Neuronal stem cell (in vitro differentiated cells): ENCODE measurements around the gene UTS2B.

Experiments used
- DNase-seq: peaks from one replicate; pipeline ENCODE4 v3.0.0-alpha.2; 2013; ENCODE audit warnings: low spot score
- H2AFZ ChIP-seq: one replicate; pipeline ENCODE4 v1.6.1; 2013; ENCODE audit warnings: mild to moderate bottlenecking, low read length, inconsistent platforms
- H2AK5ac ChIP-seq: 2 replicates; pipeline ENCODE4 v1.6.1; 2013; ENCODE audit warnings: low read depth, mild to moderate bottlenecking, inconsistent platforms, low read length, moderate library complexity, mixed read lengths
- H2BK120ac ChIP-seq: 2 replicates; pipeline ENCODE4 v1.6.1; 2013; ENCODE audit warnings: low read depth, mild to moderate bottlenecking, inconsistent platforms, low read length, moderate library complexity, mixed read lengths
- H2BK12ac ChIP-seq: one replicate; pipeline ENCODE4 v1.6.1; 2013; ENCODE audit warnings: low read length, inconsistent platforms
- H2BK15ac ChIP-seq: 2 replicates; pipeline ENCODE4 v1.6.1; 2013; ENCODE audit warnings: mild to moderate bottlenecking, low read length, inconsistent platforms, mixed read lengths
- H2BK5ac ChIP-seq: one replicate; pipeline ENCODE4 v1.6.1; 2013; ENCODE audit warnings: inconsistent platforms, mild to moderate bottlenecking, low read length, moderate library complexity
- H3K14ac ChIP-seq: one replicate; pipeline ENCODE4 v1.6.1; 2013; ENCODE audit warnings: low read length, inconsistent platforms
- H3K18ac ChIP-seq: 2 replicates; pipeline ENCODE4 v1.6.1; 2013; ENCODE audit warnings: low read length, inconsistent platforms
- H3K23ac ChIP-seq: 2 replicates; pipeline ENCODE4 v1.6.1; 2013; ENCODE audit warnings: low read depth, mild to moderate bottlenecking, mixed read lengths, low read length, inconsistent platforms; ENCODE audit not compliant: poor library complexity
- H3K27ac ChIP-seq: replicated peaks from 3 replicates; pipeline ENCODE4 v1.5.1; 2013; ENCODE audit warnings: low read length, inconsistent platforms
- H3K27me3 ChIP-seq, 3 experiments: 2 replicates each; pipeline ENCODE4 v1.6.1; 2013; ENCODE audit warnings: low read length in 3 of 3, mild to moderate bottlenecking in 2 of 3, inconsistent platforms in 1 of 3, low read depth in 1 of 3, mixed read lengths in 1 of 3, moderate library complexity in 1 of 3; ENCODE audit not compliant: control insufficient read depth in 3 of 3, insufficient read depth in 3 of 3
- H3K36me3 ChIP-seq, 2 donors: replicated peaks in 1 of 2; 2 replicates each; pipeline ENCODE4 v1.6.1; 2013; ENCODE audit warnings: low read length in 2 of 2; ENCODE audit not compliant: control insufficient read depth in 2 of 2, insufficient read depth in 2 of 2
- H3K4ac ChIP-seq: 2 replicates; pipeline ENCODE4 v1.6.1; 2013; ENCODE audit warnings: inconsistent platforms, mild to moderate bottlenecking, low read length, moderate library complexity
- H3K4me1 ChIP-seq, 2 donors: 1 replicate in 1 of 2; 2 replicates in 1 of 2; pipeline ENCODE4 v1.6.1; 2013; ENCODE audit warnings: low read length in 2 of 2, low read depth in 1 of 2; ENCODE audit not compliant: control insufficient read depth in 2 of 2, insufficient read depth in 1 of 2
- H3K4me2 ChIP-seq: one replicate; pipeline ENCODE4 v1.6.1; 2013; ENCODE audit warnings: mild to moderate bottlenecking, low read length, inconsistent platforms; ENCODE audit not compliant: insufficient read depth, poor library complexity, severe bottlenecking
- H3K4me3 ChIP-seq, 2 donors: 2 replicates each; pipeline ENCODE4 v1.5.1; 2013; ENCODE audit warnings: low read length in 2 of 2, mild to moderate bottlenecking in 2 of 2, inconsistent platforms in 1 of 2, moderate library complexity in 1 of 2
- H3K79me1 ChIP-seq: one replicate; pipeline ENCODE4 v1.6.1; 2013; ENCODE audit warnings: low read depth, mild to moderate bottlenecking, inconsistent platforms, low read length, moderate library complexity
- H3K9ac ChIP-seq: one replicate; pipeline ENCODE4 v1.6.1; 2013; ENCODE audit warnings: mild to moderate bottlenecking, low read depth, low read length, inconsistent platforms; ENCODE audit not compliant: poor library complexity
- H3K9me3 ChIP-seq, 2 donors: replicated peaks in 1 of 2; 2 replicates each; pipeline versions ENCODE3 to v1.6.1; 2013; ENCODE audit warnings: low read length in 2 of 2, mild to moderate bottlenecking in 2 of 2, inconsistent platforms in 1 of 2, low read depth in 1 of 2, mixed read lengths in 1 of 2, moderate library complexity in 1 of 2; ENCODE audit not compliant: control insufficient read depth in 2 of 2, insufficient read depth in 1 of 2
- H4K8ac ChIP-seq: one replicate; pipeline ENCODE4 v1.6.1; 2013; ENCODE audit warnings: low read depth, mild to moderate bottlenecking, inconsistent platforms, low read length, moderate library complexity
- H4K91ac ChIP-seq: one replicate; pipeline ENCODE4 v1.6.1; 2013; ENCODE audit warnings: low read length, low read depth, mild to moderate bottlenecking, inconsistent platforms; ENCODE audit not compliant: poor library complexity
- WGBS, 2 donors: extraction: QIAGEN DNeasy Blood & Tissue Kit; methylation state at CpG; one replicate each; pipeline ENCODE4 v1.1.7; 2013; ENCODE audit warnings: missing lambda C conversion rate in 2 of 2, mixed read lengths in 1 of 2; ENCODE audit not compliant: insufficient read length in 2 of 2, insufficient replicate concordance in 1 of 2; ENCODE audit errors: extremely low coverage in 2 of 2; 5-methylcytosine and 5-hydroxymethylcytosine counted together

UTS2B gene

DNA sequence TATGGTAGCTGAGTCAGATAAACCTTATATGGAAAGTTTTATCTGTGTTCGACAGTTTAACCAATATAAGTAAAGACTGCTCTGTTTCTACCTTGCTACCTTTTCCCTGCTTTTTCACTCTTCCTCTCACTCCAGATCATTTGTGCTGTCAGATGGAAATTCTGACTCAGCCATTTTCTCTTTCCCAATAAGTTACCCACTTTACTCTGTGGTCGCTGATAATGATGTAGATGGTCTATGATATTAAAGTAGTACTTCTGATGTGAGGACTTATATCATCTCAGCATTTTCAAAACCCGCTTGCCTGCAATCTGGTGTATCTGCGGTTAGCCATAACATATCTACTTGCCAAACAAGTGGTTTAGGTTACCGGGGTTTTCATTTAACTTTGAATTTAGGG is 15.0 kb upstream of the UTS2B start:
- no peak overlapping the region for H2AFZ ChIP-seq
- H3K18ac ChIP-seq, result no peak overlapping the region
- no CpG with 5 or more reads among the region's 5 CpGs for WGBS, 2 donors
- no peak overlapping the region for H2BK120ac ChIP-seq
- H3K4me2 ChIP-seq, result no peak overlapping the region
- no peak overlapping the region for H3K4ac ChIP-seq
- no peak for DNase-seq
- no peak overlapping the region for H3K27ac ChIP-seq
- H3K23ac ChIP-seq, result no peak overlapping the region
- peaks cover 0 to 1% of the 10 kb centered on the region in 2 donors for H3K4me1 ChIP-seq
- no peak overlapping the region for H2AK5ac ChIP-seq
- H2BK12ac ChIP-seq, result no peak overlapping the region
- H3K27me3 ChIP-seq, result no peaks in the 10 kb centered on the region
- H3K9ac ChIP-seq, result no peak overlapping the region
- no peak overlapping the region for H3K14ac ChIP-seq
- H3K36me3 ChIP-seq, result no peaks in the 10 kb centered on the region
- no peak overlapping the region for H2BK5ac ChIP-seq
- H3K79me1 ChIP-seq, result no peaks in the 10 kb centered on the region
- no peak overlapping the region for H4K8ac ChIP-seq
- no peak overlapping the region for H4K91ac ChIP-seq
- H3K4me3 ChIP-seq, result no peak overlapping the region
- no peak overlapping the region for H2BK15ac ChIP-seq
- H3K9me3 ChIP-seq, result no peaks in the 10 kb centered on the region

DNA sequence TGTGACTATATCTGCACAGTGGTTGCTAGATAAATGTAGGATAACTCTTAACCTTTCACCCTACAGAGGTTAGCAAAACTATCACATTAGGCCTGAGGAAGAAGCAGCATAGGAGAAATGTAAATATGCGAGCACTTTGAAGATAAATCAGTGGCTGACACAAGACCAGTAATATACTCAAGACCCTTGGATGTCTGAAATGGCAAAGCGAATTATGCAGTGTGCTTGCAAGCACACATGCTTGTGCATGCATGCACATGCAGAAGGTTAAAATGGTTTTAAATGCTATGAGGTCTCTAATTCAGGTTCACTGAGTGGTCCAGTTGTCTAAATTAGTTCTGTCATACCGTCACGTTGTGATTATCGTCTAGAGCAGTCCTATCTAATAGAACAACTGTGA is 13.6 kb upstream of the UTS2B start:
- no peak overlapping the region for H2AFZ ChIP-seq
- H2BK15ac ChIP-seq, result no peak overlapping the region
- no peaks in the 10 kb centered on the region for H3K9me3 ChIP-seq
- no peak overlapping the region for H2BK12ac ChIP-seq
- no peak overlapping the region for H2BK120ac ChIP-seq
- H3K18ac ChIP-seq, result no peak overlapping the region
- H3K4ac ChIP-seq, result no peak overlapping the region
- H3K4me2 ChIP-seq, result no peak overlapping the region
- no peak overlapping the region for H4K91ac ChIP-seq
- H3K9ac ChIP-seq, result no peak overlapping the region
- no peak overlapping the region for H3K4me3 ChIP-seq
- no peak overlapping the region for H3K14ac ChIP-seq
- H2AK5ac ChIP-seq, result no peak overlapping the region
- no peak overlapping the region for H4K8ac ChIP-seq
- H3K36me3 ChIP-seq, result no peaks in the 10 kb centered on the region
- peaks cover 0 to 1% of the 10 kb centered on the region in 2 donors for H3K4me1 ChIP-seq
- H3K23ac ChIP-seq, result no peak overlapping the region
- H3K79me1 ChIP-seq, result no peaks in the 10 kb centered on the region
- H3K27me3 ChIP-seq, result no peaks in the 10 kb centered on the region
- no peak overlapping the region for H3K27ac ChIP-seq
- no CpG with 5 or more reads among the region's 5 CpGs for WGBS, 2 donors
- DNase-seq, result no peak
- no peak overlapping the region for H2BK5ac ChIP-seq

DNA sequence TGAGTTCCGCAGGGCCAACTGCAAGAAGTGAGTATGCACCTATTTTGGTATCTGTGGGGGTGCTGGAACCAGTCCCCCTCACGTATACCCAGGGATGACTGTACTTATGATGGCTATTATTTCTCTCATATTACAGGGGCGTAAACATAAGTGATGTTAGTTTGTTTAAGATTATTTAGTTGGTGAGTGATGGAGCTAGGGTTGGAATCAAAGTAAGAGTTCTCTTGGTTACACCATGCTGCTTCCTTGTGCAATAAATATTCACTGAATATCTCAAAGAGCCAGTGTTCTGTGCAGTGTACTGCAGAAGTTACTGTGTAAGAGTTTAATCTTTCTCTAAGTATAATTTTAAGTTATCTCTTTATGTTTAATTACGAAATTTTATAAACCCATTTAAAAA is 12.8 kb upstream of the UTS2B start:
- H2BK15ac ChIP-seq, result no peak overlapping the region
- H3K27ac ChIP-seq, result no peak overlapping the region
- H3K18ac ChIP-seq, result no peak overlapping the region
- H3K23ac ChIP-seq, result no peak overlapping the region
- no CpG with 5 or more reads among the region's 4 CpGs for WGBS, 2 donors
- no peak overlapping the region for H2AK5ac ChIP-seq
- no peak overlapping the region for H2BK5ac ChIP-seq
- no peak for DNase-seq
- H3K9me3 ChIP-seq, result no peaks in the 10 kb centered on the region
- H3K36me3 ChIP-seq, result no peaks in the 10 kb centered on the region
- no peak overlapping the region for H2BK12ac ChIP-seq
- H3K4ac ChIP-seq, result no peak overlapping the region
- H3K4me2 ChIP-seq, result no peak overlapping the region
- H3K9ac ChIP-seq, result no peak overlapping the region
- H4K91ac ChIP-seq, result no peak overlapping the region
- no peak overlapping the region for H2AFZ ChIP-seq
- H2BK120ac ChIP-seq, result no peak overlapping the region
- no peak overlapping the region for H3K4me3 ChIP-seq
- H3K4me1 ChIP-seq, result peaks cover 0 to 1% of the 10 kb centered on the region in 2 donors
- no peaks in the 10 kb centered on the region for H3K27me3 ChIP-seq
- no peaks in the 10 kb centered on the region for H3K79me1 ChIP-seq
- no peak overlapping the region for H4K8ac ChIP-seq
- no peak overlapping the region for H3K14ac ChIP-seq

DNA sequence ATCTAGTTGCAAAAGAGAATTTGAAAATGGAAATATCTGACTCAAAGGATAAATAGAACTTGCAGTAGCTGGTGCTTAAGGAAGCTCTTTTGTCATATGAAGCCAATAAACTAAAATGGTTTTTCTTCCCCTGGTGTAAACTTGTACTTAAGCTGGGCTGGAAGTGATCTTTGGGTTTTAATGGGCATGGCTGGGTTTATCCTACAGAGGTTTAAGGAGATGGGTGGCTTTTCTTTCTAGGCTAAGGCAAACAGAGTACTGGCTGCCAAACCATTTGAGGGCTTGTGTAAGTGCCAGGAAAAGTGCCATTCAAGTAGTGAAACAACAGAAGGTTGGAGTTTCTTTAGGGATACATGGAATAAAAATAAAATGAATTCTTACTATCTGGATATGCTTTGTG is 12.1 kb upstream of the UTS2B start:
- DNase-seq, result no peak
- H3K4me2 ChIP-seq, result no peak overlapping the region
- no peak overlapping the region for H2BK15ac ChIP-seq
- H3K79me1 ChIP-seq, result no peaks in the 10 kb centered on the region
- no peak overlapping the region for H3K4me3 ChIP-seq
- H3K9ac ChIP-seq, result no peak overlapping the region
- H3K18ac ChIP-seq, result no peak overlapping the region
- H3K4me1 ChIP-seq, result peaks cover 0 to 1% of the 10 kb centered on the region in 2 donors
- no peak overlapping the region for H2AK5ac ChIP-seq
- H2BK12ac ChIP-seq, result no peak overlapping the region
- no peak overlapping the region for H2BK120ac ChIP-seq
- no peaks in the 10 kb centered on the region for H3K36me3 ChIP-seq
- H2AFZ ChIP-seq, result no peak overlapping the region
- H3K27me3 ChIP-seq, result no peaks in the 10 kb centered on the region
- no peak overlapping the region for H3K27ac ChIP-seq
- no peak overlapping the region for H4K91ac ChIP-seq
- H2BK5ac ChIP-seq, result no peak overlapping the region
- H3K9me3 ChIP-seq, result no peaks in the 10 kb centered on the region
- no peak overlapping the region for H3K4ac ChIP-seq
- H3K23ac ChIP-seq, result no peak overlapping the region
- no peak overlapping the region for H3K14ac ChIP-seq
- H4K8ac ChIP-seq, result no peak overlapping the region
